Central memory CD4-positive, alpha-beta T cell (primary cell): Measurements from ENCODE around the gene CNPY2.
"Not testable (repeated sequence)": the region's sequence is repeated elsewhere in the genome, so short reads cannot be mapped to it uniquely, and the experiment has no call there.

Experiments used
- DNase-seq: peaks from one replicate; pipeline ENCODE4 v3.0.0; 2022

The CNPY2 gene

DNA sequence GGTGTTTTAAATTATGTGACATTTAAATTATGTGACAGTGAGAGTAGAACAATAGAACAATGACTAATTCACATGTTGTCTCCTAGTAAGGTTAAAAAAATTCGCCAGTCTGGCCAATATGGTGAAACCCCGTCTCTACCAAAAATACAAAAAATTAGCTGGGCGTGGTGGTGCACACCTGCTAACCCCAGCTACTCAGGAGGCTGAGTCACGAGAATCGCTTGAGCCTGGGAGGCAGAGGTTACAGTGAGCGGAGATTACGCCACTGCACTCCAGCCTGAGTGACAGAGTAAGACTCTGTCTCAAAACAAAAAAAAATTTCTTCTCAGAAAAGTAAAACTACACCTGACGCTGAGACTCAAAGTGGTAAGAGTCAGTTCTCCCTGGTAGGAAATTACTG is 18.4 kb downstream of the CNPY2 start:
- no peak for DNase-seq

DNA sequence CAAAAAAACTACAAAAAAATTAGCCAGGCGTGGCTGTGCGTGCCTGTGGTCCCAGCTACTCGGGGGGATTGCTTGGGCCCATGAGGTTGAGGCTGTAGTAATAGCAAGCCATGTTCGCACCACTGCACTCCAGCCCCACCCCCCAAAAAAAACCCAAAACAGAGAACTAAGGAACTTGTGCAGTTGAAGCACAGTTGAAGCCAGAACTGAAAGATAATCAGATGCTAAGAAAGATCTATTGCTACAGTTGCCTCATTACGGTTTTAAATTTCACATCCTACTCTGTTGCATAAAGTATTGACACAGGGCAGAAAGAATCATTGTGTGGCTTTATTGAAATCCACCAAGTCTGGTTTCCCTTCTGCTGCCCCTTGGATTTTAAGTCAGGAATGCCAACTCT is 19.5 kb downstream of the CNPY2 start:
- no peak for DNase-seq

DNA sequence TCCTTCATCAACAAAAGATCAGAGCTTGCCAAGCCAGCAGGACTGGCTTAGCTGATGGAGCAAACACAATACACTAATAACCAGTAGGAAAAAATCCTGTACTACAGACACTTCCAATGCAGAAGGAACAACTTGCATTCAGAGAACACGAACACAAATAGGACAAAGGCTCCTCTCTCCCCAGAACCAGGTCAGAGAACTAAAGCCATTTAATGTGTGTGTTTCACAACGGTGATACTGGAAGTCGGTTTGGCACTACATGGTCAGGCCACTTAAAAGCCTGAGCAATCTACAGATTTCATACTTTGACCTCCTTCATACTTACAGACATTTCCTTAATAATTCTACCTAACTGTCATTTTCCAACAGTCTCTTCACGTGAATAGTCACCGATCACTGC is 22.0 kb downstream of the CNPY2 start:
- no peak for DNase-seq

DNA sequence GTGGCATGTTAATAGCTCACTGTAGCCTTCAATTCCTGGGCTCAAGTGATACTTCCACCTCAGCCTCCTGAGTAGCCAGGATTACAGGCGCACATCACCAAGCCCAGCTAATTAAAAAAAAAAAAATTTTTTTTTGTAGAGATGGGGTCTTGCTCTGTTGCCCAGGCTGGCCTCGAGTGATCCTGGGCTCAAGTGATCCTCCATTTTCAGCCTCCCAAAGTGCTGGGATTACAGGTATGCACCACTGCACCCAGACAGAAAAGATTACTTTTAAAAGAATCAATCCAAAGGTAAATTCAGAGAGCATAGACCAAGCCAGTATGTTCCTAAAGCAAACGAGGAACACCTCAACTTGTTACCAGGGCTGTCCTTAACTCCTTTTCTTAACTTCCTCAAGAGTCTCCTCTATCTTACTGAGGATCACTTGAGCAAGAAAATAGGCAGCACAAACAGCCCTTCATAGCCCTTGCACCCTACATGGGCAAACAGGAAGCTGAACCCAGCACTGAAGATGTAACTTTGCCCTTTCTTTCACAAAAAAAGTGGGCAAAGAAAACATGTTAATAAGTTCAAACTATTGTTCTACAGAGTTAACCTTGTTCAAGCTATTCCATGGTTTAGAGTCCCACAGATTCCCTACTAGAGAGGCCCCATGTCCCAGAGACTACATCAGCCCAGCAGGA is 26.9 kb downstream of the CNPY2 start:
- DNase-seq, result no peak

DNA sequence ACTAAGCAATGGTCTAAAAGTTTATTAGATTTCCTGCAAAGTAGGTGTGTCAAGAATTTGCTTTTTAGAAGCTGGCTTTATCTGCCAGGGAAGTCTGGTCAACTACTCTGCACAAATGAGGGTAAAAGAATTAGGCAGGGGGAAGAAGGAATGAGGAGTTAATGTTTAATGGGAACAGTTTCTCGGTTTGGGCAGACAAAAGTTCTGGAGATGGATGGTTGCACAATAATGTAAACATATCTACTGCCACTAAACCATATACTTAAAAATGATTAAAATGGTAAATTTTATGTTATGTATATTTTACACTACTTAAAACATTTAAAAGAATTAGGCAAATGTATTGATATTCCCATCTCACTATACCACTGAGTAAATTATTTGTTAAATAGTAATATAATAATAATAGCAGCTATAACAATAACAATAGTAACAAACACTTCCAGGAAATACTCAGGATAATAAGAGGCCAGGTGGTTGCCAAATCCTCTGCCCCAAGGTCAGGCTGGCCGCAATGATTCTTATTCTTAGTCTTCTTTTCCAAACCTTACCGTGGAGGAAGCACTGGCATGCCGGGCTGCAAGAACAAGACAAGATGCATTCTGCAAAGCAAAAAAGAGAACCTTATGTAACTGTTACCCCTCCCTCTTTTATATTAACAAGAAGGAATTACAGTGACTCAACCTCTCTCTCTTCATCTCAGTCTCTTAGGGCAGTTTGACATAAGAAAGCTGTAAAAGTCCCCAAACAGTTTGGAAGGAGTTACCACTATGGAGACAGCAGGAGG is 29.6 kb downstream of the CNPY2 start:
- no peak for DNase-seq

DNA sequence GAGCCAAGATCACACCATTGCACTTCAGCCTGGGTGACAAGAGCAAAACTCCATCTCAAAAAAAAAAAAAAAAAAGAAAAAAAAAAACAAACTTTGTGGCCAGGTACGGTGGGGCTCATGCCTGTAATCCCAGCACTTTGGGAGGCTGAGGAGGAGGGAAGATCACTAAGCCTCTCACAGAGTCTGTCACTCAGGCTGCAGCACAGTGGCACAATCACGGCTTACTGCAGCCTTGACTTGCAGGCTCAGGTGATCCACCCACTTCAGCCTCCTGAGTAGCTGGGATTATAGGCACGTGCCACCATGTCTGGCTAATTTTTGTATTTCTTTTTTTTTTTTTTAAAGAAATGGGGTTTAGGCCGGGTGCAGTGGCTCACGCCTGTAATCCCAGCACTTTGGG is 31.5 kb downstream of the CNPY2 start:
- DNase-seq, result not testable (repeated sequence)

DNA sequence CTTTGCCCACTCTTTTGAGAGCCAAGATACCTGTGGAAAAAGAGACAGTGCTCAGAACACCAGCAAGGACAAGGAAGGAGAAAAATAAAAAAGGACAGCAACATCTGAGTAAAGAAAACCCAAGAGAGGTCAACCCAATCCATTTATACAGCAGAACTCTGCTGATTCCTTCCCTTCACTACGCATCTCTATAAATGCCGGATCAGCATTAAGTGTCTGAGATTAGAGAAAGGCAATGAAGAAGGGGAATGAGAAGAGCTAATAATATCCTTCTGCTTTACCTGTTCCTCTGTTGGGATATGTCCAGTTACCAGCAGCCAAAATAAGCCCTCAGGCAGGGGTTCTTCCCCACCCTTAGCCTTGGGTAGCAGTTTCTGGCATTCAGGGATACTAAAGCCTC is 33.2 kb downstream of the CNPY2 start:
- DNase-seq, result no peak

DNA sequence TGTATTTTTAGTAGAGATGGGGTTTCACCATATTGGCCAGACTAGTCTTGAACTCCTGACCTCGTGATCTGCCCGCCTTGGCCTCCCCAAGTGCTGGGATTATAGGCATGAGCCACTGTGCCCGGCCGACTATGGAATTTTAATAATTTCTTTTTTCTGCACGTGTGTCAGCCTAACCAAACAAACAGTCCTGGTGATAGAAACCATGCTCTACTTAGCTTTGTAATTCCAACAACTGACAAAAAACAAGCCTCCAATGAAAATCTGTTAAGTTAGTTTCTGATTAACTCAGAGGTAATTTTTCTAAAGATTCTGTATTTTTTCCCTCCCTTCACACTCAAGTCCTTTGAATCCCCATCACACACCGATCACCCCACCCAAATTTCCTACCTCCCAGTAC is 33.8 kb downstream of the CNPY2 start:
- no peak for DNase-seq

DNA sequence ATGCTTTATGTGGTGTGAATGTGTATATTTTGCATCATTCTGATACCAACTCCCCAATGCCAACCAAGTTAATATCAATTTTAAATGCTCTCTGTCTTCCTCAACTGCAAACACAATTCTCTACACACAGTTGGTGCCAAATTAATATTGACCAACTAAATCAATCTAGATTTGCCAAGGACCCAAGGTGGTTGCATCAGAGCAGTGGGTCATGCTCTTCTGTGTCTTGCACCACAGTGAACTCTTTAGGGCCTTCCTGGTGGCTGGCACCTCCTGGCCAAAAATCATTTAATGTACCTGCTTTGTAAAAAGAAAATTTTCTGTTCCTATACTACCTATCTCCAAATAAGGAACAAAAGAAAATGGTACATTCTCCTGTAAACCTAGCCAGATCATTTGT is 34.9 kb downstream of the CNPY2 start:
- no peak for DNase-seq

DNA sequence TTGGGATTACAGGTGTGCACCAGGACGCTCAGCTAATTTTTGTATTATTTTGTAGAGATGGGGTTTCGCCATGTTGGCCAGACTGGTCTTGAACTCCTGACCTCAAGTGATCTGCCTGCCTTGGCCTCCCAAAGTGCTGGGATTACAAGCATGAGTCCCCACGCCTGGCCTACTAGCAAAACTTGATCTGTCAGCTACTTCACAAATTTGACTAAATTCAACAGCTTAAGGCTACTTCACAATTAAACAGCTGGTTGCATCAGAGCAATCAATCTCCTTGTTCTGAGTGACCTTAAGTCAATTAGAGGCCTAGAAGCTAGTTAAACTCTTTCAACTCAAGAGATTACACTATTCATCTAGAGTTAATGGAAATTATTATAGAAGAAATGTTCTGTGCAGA is 36.9 kb downstream of the CNPY2 start:
- DNase-seq, result no peak

DNA sequence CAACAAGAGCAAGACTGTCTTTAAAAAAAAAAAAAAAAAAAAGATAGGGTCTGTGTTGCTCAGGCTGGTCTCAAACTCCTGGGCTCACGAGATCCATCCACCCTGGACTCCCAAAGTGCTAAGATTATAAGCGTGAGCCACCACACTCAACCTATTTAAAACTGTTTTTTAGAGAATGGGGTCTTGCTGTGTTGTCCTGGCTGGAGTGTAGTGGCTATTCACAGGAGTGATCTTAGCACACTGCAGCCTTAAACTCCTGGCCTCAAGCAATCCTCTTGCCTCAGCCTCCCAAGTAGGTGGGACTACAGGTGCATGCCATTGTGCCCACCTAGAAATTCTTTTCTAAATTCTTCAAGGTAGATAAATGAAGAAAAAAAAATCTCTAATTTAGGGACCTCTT is 41.5 kb downstream of the CNPY2 start:
- no peak for DNase-seq

DNA sequence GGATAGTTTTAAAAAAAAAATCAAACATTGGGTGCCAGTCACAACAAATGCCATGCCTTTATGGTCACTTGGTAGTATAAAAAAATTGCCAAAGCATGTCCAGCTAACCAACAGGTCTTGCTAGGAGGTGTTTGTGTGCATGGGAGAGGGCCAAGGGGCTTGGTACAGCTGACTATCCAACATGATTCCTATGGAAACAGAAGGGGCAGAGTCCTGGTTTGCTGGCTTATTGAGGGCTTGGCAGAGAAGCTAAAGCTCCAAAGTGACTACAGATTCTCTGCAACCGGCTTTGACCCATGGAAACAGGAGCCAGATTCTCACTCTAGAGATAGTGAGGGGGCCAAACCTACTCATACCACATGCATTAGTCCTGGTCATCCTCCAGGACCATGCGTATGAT is 43.3 kb downstream of the CNPY2 start:
- not testable (repeated sequence) for DNase-seq

DNA sequence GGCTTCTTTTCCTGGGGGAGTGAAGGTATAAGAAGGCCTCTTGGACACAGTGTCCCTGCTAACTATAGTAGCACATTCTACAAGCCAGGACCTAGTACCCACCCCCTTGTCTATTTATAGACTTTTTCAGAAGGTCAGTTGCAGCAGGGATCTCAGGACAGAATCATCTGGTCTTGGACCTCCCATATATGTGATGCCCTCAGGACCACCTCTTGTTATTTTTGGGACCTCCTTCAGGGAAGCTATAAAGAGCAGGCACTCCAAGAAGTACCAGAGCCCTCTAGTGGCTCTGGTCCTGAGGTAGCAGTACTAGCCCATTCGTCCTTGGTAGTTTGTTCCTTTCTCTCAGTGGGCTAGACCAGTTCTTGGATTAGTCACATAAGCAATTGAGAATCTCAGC is 44.8 kb downstream of the CNPY2 start:
- DNase-seq, result no peak

DNA sequence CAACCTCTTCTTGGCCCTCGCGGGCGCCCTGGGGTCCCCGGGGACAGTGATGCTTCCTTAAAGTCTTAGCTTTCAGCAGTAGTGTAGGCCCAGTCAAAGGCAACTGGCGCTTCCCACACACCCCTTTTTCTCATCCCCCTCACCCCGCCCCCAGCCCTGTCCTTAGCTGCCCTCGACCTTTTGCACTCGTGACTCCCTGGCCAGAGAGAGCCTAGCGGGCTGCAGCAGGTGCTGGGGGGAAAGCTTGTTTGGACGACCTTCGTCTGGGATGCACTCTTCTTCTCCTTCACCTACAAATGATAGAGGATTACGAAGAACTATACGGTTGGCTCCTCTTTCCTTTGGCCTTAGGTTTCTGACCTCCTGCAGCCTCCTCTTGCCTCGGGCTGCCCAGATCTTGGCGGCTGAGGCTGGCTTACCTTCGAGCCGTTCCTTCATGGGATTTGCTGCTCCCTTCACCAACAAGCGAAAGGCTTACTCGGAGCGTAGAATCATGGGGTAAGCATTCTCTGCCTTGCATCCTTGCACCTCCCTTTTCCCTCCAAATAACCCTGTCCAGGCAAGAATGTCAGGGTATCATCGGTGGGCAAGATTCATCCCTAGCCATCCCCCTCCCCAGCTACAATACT is 48.2 kb downstream of the CNPY2 start:
- DNase-seq, result no peak

DNA sequence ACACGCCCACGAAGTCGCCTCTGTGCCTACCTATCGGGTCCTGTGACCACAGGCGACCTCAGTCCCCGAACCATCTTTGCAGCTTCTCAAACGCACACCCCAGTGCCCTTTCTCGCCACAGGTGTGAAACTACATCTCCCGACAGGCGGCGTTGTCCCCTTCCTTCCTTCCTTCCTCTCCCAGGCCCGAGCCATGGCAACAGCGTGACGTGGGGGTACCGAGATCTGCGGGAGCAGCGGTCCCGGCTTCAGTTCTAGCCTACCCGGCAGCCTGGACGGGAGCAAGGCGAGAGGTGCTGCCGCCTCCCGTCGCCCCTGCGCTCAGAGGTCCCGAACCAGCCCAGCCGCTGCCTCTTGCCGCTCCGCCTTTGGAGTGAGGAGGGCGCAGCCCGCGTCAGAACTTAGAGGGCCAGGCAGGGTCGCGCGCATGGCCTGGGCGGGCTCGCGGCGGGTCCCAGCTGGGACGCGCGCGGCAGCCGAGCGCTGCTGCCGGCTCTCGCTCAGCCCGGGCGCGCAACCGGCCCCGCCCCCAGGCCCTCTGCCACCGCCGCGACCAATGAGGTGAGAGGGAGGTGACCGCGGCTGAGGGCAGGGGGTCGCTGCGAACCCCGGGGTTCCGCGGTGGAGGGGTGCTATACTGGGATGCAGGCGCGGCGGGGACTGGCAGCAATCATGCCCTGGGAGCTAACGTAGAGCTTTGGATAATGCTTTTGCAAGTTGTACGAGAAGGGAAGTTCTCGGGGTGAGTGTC is 48.9 kb downstream of the CNPY2 start, which contains the start of gene COQ10A:
COQ10A (plus strand) TSS at position 250 of the 750 bp plus-strand sequence; CDS start at position 427, 177 bp downstream.
- DNase-seq, result peak; percentile 89

DNA sequence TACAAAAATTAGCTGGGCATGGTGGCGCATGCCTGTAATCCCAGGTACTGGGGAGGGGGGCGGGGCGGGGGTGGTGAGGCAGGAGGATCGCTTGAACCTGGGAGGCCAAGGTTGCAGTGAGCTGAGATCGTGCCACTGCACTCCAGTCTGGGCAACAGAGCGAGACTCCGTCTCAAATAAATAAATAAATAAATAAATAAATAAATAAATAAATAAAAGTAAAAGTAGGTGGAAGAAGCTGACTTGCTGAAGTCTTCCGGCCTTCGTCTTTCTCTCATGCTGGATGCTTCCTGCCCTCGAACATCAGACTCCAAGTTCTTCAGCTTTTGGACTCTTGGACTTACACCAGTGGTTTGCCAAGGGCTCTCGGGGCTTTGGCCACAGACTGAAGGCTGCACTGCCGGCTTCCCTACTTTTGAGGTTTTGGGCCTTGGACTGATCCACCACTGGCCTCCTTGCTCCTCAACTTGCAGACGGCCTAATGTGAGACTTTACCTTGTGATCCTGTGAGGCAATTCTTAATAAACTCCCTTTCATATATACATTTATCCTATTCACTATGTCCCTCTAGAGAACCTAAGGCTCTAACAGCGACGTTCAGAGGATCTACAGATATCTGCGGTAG is 49.6 kb downstream of the CNPY2 start:
- DNase-seq, result not testable (repeated sequence)

DNA sequence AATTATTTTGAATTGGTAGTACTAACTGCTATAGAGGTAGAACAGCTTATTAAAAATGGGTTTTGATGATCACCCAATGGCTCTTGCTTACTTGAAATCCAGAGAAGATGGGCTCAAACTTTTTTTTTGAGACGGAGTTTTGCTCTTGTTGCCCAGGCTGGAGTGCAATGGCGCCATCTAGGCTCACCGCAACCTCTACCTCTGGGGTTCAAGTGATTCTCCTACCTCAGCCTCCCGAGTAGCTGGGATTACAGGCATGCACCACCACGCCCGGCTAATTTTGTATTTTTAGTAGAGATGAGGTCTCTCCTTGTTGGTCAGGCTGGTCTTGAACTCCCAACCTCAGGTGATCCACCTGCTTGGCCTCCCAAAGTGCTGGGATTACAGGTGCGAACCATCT is 52.8 kb downstream of the CNPY2 start:
- not testable (repeated sequence) for DNase-seq

DNA sequence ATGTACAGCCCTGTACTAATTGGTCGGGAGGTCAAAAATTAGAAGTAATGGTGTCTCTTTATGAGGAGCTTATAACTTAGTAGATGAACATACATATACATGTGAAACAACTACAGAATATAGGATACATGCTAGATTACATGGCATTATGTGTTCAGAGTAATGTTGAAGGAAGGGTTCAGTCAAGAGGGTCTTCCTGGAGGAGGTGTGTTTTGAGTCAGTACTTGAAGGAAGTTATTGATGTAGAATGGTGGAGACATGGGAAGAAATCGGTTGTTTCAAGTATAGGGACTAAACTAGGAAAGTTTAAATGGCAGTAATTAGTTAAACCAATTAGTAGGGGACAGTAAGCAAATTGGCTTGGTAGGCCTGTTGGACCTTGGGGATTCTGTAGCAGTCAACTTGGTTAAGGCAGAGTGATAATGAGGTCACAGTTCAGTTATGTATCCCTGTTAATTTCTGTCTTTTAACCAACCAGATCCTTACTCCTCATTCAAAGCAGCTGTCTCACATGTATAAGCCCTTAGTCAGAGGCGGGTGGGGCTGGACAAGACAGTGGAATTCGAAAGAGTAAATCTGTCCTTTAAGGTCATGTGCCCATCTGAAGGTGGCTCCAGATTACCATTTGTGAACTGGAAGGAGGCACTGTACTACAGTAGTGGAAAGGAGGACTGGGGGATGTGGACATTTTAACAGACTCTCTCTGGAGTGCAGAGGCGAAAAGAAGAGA is 54.1 kb downstream of the CNPY2 start:
- DNase-seq, result no peak

DNA sequence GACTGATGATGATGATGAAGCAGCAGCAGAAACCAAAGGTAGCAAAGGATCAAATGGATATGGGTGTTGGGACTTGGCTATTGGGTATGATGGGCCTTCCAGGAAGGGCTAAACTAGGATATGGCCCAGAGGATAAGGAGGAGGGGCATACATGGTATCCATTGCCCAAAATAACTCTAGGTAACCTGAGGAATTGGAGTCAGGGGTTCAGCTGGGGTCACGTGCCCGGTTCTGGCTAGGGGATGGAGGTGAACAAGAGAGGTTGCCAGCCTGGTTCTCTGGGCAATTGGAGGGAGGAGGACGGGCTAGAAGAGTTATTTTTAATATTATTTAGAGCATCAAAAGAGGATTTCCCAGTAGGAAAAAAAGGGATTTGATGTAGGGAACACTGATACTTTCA is 54.9 kb downstream of the CNPY2 start:
- DNase-seq, result no peak

DNA sequence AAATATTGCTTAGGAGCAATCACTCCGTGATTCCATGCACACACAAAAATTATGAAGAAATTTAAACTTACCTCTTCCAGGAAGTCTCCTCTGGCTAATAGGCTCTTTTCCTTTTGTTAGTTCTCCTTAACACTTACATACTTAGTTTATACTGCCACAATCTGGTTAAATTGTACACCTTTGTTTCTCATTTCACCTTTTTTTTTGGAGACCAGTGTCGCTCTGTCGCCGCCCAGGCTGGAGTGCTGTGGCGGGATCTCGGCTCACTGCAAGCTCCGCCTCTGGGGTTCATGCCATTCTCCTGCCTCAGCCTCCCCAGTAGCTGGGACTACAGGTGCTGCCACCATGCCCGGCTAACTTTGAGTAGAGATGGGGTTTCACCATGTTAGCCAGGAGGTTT is 55.4 kb downstream of the CNPY2 start:
- no peak for DNase-seq
